Fibroblast of skin of right biceps (primary cell): ENCODE data around the gene MKI67.
"Not testable (repeated sequence)": the region's sequence is repeated elsewhere in the genome, so short reads cannot be mapped to it uniquely, and the experiment has no call there.

Source experiments
- DNase-seq: peaks from one replicate; pipeline ENCODE4 v3.0.0-alpha.2; 2013

The MKI67 gene, protein sequence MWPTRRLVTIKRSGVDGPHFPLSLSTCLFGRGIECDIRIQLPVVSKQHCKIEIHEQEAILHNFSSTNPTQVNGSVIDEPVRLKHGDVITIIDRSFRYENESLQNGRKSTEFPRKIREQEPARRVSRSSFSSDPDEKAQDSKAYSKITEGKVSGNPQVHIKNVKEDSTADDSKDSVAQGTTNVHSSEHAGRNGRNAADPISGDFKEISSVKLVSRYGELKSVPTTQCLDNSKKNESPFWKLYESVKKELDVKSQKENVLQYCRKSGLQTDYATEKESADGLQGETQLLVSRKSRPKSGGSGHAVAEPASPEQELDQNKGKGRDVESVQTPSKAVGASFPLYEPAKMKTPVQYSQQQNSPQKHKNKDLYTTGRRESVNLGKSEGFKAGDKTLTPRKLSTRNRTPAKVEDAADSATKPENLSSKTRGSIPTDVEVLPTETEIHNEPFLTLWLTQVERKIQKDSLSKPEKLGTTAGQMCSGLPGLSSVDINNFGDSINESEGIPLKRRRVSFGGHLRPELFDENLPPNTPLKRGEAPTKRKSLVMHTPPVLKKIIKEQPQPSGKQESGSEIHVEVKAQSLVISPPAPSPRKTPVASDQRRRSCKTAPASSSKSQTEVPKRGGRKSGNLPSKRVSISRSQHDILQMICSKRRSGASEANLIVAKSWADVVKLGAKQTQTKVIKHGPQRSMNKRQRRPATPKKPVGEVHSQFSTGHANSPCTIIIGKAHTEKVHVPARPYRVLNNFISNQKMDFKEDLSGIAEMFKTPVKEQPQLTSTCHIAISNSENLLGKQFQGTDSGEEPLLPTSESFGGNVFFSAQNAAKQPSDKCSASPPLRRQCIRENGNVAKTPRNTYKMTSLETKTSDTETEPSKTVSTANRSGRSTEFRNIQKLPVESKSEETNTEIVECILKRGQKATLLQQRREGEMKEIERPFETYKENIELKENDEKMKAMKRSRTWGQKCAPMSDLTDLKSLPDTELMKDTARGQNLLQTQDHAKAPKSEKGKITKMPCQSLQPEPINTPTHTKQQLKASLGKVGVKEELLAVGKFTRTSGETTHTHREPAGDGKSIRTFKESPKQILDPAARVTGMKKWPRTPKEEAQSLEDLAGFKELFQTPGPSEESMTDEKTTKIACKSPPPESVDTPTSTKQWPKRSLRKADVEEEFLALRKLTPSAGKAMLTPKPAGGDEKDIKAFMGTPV (N-terminal part only)

DNA sequence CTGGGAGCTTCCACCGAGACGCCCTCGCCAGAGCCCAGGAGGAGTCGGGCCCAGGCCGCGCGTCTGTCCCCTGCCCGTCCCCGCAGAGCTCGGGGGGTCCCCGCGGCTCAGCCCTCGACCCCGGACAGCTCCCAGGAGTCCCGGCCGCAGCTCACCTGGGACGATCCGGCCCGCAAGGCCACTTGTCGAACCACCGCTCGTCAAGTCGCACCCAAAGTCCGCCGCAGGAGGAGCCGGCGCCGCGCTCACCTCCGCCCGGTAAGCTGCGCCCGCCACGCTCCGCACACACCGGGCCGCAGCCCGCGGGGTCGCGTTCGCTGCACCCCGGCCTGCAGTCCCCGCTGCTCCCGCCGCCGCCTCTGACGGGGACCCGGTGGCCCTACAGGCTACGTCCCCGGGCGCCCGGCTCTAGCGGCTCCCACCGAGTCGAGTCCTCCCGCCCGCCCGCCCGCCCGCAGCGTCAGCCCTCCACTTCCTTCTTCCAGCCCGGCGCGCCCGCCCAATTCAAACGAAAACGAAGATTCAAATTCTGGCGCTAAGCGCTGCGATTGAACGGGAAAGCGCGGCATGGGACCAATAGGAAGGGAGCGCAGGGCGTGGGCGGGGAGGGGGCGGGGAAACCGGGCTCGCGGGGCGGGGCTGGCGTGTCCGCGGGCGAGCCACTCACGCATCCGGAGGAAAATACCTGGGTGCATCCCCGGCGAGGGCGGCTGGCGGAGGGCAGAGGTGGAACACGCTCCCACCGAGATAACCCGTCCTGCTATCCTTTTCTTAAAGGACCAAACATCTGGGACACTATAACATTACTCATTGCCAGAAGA lies at the start of gene MKI67:
Gene MKI67 (minus strand): TSS at position 480 of the 821 bp plus-strand sequence. CDS start 756 bp downstream, outside the sequence.
- peak; percentile 93 for DNase-seq

DNA sequence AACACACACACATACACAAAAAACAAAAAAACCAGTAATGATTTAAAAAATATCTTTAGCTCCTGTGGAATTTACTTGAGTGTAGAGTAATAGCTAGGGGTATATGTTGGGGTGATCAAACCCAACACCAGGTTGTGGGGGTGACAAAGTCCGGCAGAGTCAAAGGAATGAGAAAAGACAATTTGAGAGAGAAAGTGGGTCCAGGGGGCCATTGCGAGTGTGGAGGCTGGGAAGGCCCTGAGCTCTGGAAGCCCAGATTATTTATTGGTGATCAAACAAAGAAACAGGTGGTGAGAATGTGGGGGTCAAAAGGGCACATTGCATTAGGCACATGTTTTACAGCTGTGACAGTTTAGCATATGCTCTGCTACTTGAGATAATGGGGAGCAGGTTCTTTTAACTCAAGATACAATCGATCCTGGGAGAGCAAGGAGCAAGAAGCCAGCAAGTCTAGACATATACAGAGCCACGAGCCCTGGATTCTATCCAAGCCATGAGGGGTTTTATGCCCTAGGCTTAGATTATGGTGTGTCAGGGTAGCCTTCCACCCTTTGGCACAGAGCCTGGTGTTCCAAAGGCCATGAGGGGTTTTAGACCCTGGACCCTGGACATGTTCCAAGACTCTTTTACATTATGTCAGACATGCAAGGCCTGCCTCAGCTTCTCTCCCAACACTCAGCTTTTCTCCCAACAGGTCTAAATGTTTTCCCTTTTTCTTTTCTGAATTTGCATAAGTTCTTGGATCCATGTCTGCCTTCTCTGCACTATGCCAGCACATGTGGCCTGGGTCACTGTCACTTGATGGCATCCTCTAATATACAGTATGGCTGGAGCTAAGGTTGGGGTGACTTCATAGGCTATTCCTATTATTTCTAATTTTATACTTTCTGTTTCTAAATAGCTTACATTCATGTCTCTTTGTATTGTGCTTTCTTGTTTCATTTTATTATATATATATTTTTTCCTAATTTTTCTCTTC lies 48.6 kb upstream of the MKI67 start:
- DNase-seq: no peak

DNA sequence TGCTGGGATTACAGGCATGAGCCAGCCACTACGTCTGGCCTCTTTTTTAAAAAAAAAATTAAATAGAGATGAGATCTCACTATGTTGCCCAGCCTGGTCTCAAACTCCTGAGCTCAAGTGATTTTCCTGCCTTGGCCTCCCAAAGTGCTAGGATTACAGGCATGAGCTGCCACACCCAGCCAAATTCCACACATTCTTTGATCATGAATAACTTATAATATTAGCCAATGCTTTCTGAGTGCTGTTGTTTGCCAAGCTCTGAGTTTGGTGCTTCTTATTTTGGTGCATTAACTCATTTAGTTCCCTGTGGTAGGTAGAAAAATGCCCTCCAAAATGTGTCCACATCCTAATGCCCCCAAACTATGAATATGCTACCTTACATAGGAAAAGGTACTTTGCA lies 47.2 kb upstream of the MKI67 start:
- peak; percentile 29 for DNase-seq

DNA sequence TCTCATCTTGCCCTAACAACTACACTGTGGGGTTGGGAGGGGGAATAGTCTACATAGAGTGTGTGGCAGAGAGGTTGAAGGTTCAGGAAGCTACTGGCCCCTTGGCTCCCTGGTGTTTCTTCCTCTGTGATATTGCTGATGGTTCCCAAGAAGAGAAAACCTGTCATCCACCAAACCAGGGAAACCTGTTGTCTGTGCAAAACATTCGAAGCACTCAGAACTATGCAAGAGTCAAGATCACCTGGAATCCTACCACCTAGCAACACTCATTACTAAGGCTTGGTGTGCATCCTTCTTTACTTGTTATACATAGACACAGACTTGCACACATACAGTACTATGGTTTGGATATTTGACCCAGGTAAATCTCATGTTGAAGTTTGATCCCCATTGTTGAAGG lies 46.5 kb upstream of the MKI67 start:
- DNase-seq: no peak

DNA sequence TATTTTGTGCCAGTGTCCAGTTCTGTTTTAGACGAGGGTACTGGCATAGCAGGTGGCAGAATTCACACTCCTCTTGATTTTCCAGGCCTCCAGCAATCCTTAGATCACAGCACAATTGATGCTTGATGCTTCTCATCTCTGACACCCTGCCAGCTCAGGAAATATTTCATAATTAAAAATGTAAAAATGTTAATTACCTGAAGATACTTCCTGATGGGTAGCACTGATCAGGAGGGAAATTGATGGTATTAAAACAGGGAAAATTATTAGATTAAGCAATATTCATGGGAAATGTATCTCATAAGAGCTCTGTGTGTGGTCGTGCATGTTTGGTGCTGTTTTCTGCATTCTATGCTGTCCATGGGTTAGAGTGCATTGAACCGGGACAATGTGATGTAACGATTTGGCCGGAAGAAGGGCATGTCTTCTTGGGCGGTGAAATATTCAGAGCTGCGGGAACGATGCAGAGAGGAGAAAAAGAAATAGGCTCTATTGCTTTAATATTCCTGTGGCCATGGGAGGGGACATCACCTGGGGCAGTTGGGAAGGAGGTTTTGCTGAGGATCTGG lies 43.7 kb upstream of the MKI67 start:
- DNase-seq: no peak

DNA sequence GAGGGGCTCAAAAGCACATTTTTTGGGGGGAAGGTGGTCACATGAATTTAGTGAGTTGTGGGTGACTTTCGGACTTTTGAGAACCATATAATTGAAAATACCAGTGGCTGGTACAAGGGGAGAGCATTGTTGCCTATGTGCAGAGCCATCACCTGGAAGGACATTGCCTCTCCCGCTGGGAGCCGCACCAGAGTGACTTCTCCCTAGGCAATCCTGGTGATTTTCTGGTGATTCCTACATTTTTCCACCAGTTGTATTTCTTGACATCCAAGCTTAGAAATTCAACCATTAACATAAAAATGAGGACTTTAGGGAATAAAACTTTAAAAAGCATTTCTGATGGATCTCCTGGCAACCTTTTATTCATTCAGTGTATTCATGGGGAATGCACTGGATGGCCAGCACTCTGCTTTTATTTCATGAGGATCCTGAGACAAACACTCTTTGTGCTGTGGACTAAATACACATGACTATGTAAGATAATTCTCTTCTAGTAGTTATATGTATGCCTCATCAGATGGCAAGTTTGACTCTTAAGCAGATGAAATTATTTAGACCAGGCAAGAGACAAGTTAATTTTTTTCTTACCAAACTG lies 41.8 kb upstream of the MKI67 start:
- DNase-seq: no peak

DNA sequence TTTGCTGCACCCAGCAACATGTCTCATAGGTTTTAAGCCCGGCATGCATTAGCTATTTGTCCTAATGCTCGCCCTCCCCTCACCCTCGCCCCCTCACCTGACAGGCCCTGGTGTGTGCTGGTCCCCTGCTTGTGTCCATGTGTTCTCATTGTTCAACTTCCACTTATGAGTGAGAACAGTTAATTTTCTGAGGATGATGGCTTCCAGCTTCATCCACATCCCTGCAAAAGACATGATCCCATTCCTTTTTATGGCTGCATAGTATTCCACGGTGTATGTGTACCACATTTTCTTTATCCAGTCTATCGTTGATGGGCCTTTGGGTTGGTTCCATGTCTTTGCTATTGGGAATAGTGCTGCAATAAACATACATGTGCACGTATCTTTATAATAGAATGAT lies 40.9 kb upstream of the MKI67 start:
- DNase-seq: not testable (repeated sequence)

DNA sequence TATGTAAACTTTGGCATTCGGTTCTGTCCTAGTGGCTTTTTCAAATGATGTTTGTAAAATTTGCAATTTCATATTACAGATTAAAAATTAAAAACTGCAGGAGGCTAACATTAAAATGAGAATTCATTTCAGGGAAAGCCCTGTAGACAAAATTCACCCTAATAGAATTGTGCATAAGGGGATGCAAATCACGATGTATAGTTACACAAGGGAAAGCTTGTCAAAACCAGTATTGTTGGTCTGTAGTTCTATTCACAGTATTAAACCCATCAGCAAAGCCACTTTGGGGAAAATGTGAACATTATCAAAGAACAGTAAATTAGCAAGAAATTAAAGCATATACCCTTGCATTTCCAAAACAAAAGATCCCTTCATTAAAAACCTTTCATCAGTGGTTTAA lies 39.9 kb upstream of the MKI67 start:
- DNase-seq: no peak

DNA sequence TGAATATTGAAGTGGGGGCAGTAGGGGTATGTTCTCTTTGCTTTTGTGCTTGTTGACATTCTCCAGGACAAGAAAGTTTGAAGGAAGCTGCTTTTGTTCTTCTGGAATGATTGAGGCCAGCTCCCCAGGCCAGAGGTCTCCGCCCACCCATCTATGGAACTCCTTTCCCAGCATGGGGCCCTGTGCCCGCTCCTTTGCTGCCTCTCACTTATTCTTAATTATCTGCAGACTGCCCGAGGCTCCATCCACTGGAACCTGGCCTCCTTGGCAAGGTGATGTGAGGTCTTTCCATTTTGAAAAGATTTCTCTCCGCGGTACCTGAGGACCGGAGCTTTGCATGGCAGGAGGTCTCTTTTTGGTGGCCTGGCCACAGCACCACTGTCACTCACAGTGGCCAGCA lies 39.3 kb upstream of the MKI67 start:
- no peak for DNase-seq

DNA sequence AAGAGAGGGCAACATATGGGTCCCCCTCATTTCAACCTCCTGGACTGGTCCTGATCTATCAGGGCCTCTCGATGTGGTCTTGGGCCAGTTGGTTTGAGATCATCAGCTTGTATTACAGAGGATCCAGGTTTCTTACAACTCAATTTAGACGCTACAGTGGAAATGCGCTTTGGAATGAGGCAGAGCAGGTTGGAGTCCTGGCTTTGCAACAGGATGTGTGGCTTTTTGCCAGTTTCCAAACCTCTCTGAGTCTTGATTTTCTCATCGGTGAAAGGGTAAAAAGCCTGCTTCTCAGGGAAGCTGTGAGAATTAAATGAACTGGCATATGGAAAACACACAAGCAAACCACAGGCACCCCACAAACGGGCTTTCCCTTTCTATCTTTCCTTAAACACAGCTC lies 37.5 kb upstream of the MKI67 start:
- DNase-seq: no peak

DNA sequence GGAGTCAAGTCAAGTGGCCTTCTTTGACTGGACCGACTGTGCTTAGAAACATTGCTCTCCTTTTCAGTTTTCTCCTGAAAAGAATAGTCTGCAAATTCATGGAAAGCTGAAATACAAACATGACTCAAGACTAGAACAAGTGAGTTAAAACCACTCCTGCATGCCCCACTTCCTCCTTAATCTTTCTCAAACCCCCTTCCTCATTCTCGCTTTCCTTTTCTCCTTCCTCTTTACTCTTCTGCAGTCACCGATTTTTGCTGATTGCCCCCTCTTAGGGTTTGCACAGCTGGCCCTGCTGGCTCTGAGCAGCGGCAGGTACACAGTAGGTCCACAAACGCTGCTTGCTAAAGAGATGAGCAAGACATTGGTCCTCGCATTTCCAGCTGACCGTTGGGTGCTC lies 34.8 kb upstream of the MKI67 start:
- DNase-seq: no peak

DNA sequence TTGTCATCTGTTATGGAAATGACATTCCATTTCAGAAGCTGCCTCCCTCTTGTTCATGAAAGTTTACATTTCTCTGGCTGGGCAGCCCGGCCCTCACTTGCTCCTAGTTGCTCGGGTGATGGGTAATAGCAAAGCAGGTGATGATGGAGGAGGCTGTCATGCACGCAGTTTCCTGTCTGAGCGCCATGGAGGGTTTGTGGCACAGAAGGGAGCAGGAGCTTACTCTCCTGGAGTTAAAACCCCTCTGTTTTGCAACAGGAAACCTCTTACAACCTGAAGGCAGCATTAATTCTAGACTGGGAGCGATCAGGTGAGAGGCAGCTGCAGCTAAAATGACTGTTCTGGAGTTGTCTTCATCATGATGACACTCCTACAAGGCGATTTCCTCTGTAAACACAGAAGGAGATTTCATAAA lies 34.1 kb upstream of the MKI67 start:
- no peak for DNase-seq

DNA sequence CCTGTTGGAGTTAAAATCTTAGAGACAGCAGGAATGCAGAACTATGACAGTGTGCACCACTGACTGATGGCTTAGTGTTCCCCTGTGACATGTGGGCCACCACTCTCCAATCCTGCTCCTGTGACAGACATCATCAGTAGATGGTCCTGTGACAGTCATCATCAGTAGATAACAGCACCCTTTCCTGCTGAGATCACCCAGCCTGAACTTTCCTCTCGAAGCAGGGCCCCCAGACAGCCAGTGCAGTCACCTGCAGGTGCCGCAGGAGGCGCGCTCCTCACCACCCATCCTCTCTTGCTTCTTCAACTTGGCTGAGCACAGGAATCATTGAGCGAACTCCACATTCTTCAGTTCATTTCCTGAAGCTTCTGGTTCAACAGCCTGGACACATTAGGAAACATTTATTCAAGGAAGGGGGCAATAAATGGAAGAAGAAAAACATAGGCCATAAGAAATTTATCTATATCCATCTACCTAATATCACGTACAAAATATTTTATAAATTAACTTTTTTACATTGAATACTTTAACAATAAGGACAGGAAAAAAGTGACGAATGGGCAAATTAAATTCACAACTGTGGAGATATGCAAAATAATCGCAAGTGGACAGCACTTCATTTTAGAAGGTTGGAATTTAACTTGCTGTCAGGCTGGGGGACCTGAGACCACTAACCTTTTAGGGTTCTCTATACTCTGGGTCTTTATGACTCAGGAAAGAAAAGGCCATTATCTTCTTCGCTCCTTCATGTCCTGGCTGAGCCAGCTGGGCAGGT lies 32.0 kb upstream of the MKI67 start:
- DNase-seq: no peak

DNA sequence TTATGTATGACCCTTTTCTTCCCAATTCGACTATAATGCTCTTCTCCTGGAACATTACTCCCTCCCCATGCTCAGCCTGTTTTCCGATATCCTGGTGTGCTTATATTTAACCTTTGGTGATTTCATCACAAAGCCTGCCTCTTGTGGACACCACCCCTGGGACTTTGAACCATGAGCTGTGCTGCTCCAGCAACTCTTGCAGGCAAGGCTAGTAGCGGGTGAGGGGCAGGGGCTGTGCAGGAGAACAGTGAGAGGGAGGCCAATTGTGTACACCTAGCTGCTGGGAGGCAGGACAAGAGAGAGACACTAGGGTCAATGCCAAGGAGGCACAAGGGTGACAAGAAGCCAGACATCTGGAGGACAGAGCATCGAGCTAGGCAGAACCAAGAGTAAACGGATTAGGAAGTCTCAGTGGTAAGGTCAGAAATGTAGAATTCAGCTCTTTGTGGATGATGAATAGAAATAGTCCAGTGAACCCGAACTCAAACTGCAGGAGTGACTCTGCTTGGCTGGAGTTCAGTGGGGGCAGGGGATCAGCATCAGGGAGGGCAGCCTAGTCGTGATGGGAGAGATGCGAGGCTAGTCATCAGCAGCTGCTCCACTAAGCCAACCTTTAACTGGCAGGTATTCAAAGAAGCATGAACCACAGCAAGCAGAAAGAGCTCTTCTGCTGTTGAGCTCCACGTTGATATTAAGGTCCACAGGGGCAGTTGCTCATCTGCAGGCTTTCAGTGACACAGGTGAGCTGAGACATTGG lies 31.0 kb upstream of the MKI67 start:
- no peak for DNase-seq

DNA sequence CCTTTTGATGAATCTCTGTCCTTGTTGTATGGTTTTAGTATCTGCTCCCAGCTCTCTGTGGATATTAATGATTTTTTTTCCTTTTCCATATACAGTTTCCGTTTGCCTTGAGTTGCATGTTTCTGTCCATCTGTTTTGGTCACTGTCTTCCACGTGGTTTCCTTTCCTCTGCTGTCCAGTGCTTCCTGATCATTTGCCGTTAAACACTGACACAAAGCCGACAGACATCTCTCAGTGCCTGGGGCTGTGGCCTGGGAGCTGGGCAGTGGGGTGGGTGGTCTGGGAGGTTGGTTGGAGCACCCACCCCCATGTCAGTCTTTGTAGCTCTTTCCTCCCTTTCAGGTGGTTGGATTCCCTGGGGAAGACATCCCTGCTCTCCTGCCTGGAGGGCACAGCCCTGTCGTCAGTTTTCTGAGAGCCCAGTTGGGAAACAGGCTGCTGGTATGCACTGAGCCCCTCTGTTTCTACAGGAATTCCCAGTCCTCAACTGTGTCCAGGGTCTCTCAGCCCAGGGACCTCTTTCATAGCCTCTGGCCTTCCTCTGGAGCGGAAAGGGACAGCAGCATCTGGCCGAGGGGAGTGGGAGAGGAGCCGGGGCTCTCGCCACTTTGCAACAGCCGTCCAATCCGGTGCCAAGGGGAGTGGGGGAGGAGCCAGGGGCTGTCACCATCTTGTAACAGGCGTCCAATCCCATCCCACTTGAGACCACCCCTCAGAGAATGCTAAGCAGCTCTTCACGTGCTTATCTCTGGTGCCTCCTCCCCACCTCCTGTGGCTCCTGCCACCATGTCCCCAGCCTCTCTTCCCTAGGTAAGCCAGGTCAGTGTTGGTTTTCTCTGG lies 26.7 kb upstream of the MKI67 start:
- no peak for DNase-seq

DNA sequence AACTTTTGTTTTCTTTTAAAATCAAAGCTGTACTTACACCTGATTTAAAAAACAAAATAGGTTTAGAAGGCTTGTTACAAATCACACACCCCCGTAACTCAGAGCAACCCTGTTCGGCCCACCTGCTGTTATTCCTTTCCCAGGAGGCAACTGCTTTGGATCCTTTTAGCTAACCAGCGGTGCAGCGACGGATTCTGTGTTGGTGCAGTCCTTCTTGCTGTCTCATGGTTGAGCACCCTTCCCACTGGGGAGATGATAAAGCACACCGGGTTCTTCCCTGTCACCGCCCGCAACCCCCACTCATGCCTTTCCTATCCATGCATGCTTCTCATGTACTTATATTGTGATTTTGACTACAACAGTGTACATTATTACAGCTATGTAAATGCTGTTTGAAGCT lies 24.8 kb upstream of the MKI67 start:
- DNase-seq: no peak

DNA sequence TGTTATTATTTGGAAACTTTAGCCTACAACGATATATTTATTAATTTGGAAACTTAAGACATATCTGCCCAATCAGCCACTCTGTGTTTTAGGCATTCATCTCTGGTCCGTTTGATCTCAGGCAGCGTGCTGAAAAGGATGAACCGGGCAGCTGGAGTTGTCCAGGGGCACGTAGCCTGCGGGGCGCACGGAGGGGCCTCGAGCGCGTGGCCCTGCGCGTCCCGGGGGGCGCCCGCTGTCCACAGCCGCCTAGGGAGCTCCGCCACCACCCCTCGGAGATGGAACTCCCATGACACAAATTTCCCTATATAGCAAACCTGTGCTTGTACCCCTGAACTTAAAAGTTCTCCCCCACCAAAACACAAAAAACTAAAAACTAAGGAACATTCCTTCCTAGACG lies 24.3 kb upstream of the MKI67 start:
- DNase-seq: no peak

DNA sequence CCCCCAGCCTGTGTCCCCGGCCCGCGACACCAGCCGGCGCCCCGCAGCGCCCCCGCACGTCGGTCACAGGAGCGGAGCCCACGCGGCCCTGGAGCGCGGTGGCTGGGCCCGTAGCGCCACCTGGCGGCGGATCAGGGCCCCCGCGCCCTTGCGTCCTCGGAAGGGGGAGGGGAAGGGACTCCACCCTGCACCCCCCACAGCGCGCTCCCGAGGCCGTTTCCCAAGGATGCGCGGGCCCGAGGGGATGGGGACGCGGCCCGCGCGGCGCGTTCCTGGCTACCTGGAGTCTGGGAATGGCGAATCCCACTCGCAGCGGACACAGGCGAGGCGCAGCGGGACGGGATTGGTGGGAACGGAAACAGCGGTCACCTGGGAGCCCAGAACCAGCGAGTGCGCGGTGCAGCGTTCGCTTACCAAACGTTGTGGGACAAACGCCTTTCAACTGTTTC lies 23.8 kb upstream of the MKI67 start:
- peak; percentile 66 for DNase-seq
